ENCODE measurements around the gene ACRBP.
A peak's percentile ranks its signal among the peaks of the same experiment; 100 is the strongest.

Gene ACRBP

DNA sequence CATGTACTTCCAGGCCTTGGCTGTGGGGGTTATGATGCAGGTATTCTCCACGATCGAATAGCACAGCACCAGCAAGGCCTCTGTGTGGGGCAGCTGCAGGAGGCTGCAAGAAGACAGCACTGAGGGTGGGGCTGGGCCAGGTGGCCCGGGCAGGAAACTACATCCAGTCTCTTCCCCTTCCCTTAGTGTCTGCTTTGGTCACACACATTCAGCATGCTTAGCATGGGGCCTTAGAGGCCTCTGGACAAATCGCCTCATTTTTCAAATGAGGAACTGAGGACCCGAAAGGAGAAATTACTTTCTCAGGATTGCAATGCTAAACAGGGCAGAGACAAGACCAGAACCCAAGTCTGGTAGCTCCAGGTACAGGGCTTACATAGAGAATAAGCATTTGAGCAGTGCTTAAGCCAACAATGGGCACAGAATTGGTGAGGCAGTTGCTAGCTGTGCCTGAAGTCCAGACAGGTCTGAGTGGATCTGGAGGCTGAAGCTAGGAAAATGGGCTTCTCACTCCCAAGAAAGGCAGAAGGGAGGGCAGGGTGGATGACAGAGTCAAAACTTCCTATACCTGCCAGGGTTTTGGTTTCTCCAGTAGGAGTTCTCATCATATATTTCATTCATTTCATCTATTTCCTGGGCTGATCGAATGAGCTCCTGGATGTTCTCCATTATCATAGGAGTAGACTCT is 3.5 kb downstream of the ACRBP start:
- DNase-seq (ENCODE audit: low read depth): no peak
- H3K4me3 ChIP-seq (ENCODE audit: control insufficient read depth, low read depth, low read length): no peak overlapping the region
- TF ChIP-seq CTCF (conservative IDR thresholded peaks at IDR 0.05; ENCODE audit: control insufficient read depth, insufficient read depth, low read depth, low read length): no peak

GRCh38 chr12:6641131-6641530 is 6.1 kb downstream of the ACRBP start:
- no peak overlapping the region for H3K4me3 ChIP-seq (ENCODE audit: control insufficient read depth, low read depth, low read length)
- DNase-seq (ENCODE audit: low read depth): no peak
- no peak for TF ChIP-seq CTCF (conservative IDR thresholded peaks at IDR 0.05; ENCODE audit: control insufficient read depth, insufficient read depth, low read depth, low read length)

DNA sequence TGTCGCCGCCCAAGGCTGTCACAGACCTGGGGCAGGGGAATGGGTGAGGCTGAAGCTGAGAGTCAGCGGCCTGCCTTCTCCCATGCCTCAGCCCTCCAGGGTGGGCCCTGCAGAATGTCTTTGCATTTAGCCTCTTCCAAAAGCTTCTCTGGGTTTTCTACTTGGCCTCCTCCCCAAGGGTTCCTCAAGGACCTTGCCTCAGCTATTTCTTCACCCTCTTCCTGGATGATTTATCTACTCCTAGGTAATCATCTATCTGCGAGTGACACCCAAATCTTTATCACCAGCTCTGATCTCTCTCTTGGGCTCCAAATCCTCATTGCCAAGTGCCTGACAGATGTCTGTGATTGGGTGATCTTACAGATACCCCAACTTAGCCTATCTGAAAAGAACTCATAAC is 6.7 kb downstream of the ACRBP start:
- no peak overlapping the region for H3K4me3 ChIP-seq (ENCODE audit: control insufficient read depth, low read depth, low read length)
- no peak for DNase-seq (ENCODE audit: low read depth)
- no peak for TF ChIP-seq CTCF (conservative IDR thresholded peaks at IDR 0.05; ENCODE audit: control insufficient read depth, insufficient read depth, low read depth, low read length)

DNA sequence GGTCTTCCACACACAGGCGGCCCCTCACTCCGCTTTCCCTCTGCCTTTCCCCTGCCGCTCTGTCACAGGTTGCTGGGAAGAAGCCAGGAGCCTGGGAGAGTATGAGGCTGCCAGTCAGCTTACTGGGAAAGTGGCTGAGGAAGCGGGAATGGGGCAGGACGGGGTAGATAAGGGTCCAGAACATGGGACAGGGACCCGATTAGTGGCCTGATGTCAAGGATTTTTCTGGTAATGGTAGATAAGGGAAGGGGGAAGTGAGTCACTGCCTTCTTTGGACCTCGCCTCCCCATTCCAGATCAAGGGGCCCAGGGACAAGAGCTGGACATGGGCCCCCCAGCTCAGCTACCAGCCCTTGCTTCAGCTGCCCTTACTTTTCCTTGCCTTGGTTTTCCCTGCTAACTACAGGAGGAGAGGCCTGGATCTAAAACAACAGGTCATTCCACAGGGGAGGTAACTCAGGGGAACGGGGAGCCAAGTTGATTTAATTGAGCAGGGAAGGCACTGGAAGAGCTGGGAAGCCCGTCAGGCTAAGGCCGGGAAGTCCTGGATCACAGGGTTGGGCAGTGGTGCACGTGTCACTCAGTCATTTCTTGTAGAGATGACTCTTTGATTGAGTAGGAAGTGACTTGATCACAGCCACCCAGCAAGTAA is 8.0 kb downstream of the ACRBP start:
- H3K4me3 ChIP-seq (ENCODE audit: control insufficient read depth, low read depth, low read length): no peak overlapping the region
- no peak for DNase-seq (ENCODE audit: low read depth)
- TF ChIP-seq CTCF (conservative IDR thresholded peaks at IDR 0.05; ENCODE audit: control insufficient read depth, insufficient read depth, low read depth, low read length): no peak

DNA sequence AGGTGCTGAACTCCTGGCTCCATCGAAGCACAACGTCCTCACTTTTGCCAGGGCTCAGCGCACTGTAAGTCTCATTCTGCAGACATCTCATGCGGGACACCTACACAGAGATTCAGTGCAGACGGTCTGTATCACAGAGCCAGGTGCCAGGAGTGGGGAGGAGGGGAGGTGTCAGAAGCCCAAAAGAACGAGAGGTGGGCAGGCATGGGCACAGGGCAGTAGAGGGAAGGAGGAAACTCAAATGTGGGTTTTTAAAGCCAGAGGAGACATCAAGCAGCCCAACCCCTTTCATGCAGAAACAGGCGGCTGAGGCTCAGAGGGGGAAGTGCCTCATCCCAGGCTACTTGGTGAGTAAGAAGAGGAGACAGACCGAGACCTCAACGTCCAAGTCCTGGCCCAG is 8.9 kb downstream of the ACRBP start:
- no peak for DNase-seq (ENCODE audit: low read depth)
- no peak overlapping the region for H3K4me3 ChIP-seq (ENCODE audit: control insufficient read depth, low read depth, low read length)
- no peak for TF ChIP-seq CTCF (conservative IDR thresholded peaks at IDR 0.05; ENCODE audit: control insufficient read depth, insufficient read depth, low read depth, low read length)

DNA sequence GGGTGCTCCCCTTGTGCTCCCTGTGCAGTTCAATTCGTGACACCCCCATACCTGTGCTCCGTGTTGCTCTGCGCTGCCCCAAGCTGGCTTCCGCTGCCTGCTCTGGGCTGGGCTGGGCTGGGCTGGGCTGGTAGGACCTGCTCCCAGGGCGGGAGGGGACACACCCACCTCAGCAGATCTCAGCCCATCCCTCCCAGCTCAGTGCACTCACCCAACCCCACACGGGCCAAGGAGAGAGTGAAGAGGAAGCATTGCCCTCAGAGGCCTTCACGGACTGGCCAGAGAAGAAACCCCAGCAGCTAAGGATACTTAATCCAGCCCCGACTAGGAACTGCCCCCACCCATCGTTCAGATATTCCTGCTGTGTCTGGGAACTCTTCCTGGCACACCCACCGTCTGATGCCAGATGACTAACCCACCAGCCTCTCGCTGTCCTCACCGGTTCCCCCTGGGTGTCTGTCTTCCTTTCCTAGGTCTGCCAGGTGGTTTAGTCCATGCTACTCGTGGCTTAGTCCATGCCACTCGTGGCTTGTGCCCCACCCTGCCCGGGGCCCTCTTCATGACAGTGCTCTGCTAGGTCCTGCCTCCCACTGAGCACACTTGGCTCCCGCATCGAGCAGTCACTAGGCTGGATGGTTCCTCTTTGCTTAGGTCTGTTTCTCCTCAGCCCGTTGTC is 11.2 kb downstream of the ACRBP start, which contains the start of gene LPAR5:
Gene LPAR5 (minus strand): TSS at position 104 of the 676 bp plus-strand sequence. CDS start 14,711 bp downstream, outside the sequence.
- peak; percentile 29 for DNase-seq (ENCODE audit: low read depth)
- no peak for TF ChIP-seq CTCF (conservative IDR thresholded peaks at IDR 0.05; ENCODE audit: control insufficient read depth, insufficient read depth, low read depth, low read length)
- H3K4me3 ChIP-seq (ENCODE audit: control insufficient read depth, low read depth, low read length): no peak within 1 kb of the TSS

Measured in fibroblast of mammary gland (primary cell).